GM12874 (cell line): ENCODE data around the gene RNF181.

Source experiments
- TF ChIP-seq, protein P1 (sequence below): IDR thresholded peaks from 2 replicates; pipeline ENCODE4 v1.5.1; 2011; ENCODE audit warnings: low read depth, mild to moderate bottlenecking, control low read depth, low read length, moderate library complexity; ENCODE audit not compliant: insufficient read depth

Gene RNF181

DNA sequence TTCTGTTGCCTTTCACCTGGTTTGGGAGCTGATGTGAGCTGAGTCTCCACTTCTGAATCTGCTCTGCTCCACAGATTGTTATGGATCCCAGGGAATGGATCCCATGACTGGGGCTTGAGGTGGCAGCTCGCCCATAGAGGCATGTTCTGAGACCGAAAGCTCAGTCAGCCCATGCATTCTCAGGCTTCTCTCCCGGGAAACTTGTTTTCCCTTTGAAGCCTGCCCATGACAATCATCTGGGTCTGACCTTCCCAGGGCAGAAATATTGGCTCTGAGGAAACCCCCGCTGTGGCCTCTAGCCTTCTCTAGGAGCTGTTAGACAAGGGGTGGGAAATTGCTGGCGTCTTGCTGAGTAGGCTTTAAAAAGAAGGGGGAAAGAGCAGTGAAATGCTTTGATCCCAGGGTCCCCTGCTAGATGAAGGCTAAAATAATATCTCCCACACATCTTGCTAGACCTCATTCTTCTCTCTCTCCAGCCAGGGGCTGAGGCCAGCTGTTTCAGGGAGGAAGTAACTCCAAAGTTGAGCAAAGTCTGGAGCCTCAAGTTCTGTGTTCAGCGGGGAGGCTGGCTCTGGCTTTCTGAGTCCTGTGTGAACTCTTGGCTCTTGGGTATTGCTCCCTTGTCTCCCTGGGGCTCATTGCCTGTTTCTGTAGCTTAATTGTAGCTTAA, 16.1 kb upstream of the RNF181 start:
- TF ChIP-seq, protein P1, sequence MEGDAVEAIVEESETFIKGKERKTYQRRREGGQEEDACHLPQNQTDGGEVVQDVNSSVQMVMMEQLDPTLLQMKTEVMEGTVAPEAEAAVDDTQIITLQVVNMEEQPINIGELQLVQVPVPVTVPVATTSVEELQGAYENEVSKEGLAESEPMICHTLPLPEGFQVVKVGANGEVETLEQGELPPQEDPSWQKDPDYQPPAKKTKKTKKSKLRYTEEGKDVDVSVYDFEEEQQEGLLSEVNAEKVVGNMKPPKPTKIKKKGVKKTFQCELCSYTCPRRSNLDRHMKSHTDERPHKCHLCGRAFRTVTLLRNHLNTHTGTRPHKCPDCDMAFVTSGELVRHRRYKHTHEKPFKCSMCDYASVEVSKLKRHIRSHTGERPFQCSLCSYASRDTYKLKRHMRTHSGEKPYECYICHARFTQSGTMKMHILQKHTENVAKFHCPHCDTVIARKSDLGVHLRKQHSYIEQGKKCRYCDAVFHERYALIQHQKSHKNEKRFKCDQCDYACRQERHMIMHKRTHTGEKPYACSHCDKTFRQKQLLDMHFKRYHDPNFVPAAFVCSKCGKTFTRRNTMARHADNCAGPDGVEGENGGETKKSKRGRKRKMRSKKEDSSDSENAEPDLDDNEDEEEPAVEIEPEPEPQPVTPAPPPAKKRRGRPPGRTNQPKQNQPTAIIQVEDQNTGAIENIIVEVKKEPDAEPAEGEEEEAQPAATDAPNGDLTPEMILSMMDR: no peak

GRCh38 chr2:85580206-85580605, 15.3 kb upstream of the RNF181 start:
- TF ChIP-seq, protein P1: no peak

DNA sequence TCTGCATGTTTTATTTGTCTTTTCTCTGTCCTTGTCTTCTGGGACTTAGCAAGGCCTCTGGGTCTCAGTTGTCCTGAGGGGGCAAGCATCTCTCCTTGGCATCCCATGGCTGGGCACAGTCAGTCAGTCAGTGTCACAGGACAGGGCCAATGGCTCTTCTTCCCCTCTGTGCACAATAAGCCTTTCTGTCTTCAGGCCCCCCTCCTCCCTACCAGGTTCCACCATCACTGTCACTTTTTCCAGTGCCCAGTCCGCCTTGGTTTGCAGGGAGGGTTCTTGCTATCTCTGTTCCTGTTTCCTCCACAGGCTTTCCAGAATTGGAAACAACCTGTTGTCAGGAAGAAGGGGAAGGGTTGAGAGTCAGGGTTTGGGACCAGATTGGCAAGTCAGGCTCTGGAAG, 13.1 kb upstream of the RNF181 start:
- TF ChIP-seq, protein P1: no peak

- TF ChIP-seq, protein P1: no peak
Observed at GRCh38 chr2:85583667-85584353, 11.7 kb upstream of the RNF181 start.

GRCh38 chr2:85584354-85584856, 11.1 kb upstream of the RNF181 start, which contains the start of gene VAMP5:
Gene VAMP5, plus strand, starts transcription at chr2:85584431. Its CDS starts 60 bp downstream, at chr2:85584491.
- TF ChIP-seq, protein P1: no peak

- TF ChIP-seq, protein P1: no peak
Observed at GRCh38 chr2:85584857-85585780, 10.4 kb upstream of the RNF181 start.

DNA sequence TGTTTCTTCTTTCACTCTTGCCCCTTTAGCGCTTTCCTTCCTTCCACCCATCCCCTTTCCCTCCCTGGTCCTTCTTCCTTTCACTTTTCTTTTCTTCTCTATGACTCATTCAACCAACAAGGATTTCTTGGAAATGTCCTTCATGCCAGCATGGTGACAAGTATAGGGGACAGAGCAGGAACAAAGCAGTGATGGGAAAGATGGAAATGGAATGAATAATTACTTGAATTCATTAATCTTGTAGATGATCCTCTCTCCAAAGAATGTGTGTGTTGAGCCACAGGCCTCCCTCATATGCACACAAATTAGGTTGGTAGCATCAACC, 9.8 kb upstream of the RNF181 start:
- TF ChIP-seq, protein P1: no peak
